ENCODE results near the gene SLC22A3. TPM values are rescaled to one million over a fixed set of nuclear protein-coding genes. Genes with fewer than 3 reads are reported as not detected.
"Not testable (repeated sequence)": the region's sequence is repeated elsewhere in the genome, so short reads cannot be mapped to it uniquely, and the experiment has no call there.

The SLC22A3 gene
- 0.18 TPM for total RNA-seq (ENCODE audit: unreplicated experiment)
- long read RNA-seq = 0 reads

GRCh38 chr6:160348223-160349019 lies at the start of gene SLC22A3:
SLC22A3 (plus strand) TSS chr6:160348378; CDS start chr6:160348420, 42 bp downstream.
- Mint-ChIP-seq H3K27me3 (ENCODE audit: unreplicated experiment) (peaks cover 17% of the 10 kb centered on the region), H3K4me1 (ENCODE audit: unreplicated experiment) (peaks cover 4% of the 10 kb centered on the region), H3K36me3 (ENCODE audit: low read depth, unreplicated experiment) (peaks cover 6% of the 10 kb centered on the region), H3K9me3 (ENCODE audit: unreplicated experiment) (no peaks in the 10 kb centered on the region), H3K27ac (ENCODE audit: unreplicated experiment) (no peak within 1 kb of the TSS), H3K4me3 (ENCODE audit: unreplicated experiment) (peak within 1 kb of the TSS; percentile 86)
- TF ChIP-seq CTCF (IDR thresholded peaks at IDR 0.05; ENCODE audit: unreplicated experiment) = no peak
- DNase-seq (ENCODE audit: low spot score) = peak; percentile 35

- H3K4me3 Mint-ChIP-seq (ENCODE audit: unreplicated experiment) = no peak overlapping the region
- H3K4me1 Mint-ChIP-seq (ENCODE audit: unreplicated experiment) = peaks cover 2% of the 10 kb centered on the region
- H3K9me3 Mint-ChIP-seq (ENCODE audit: unreplicated experiment) = no peaks in the 10 kb centered on the region
- no peak overlapping the region for H3K27ac Mint-ChIP-seq (ENCODE audit: unreplicated experiment)
- no peak for TF ChIP-seq CTCF (IDR thresholded peaks at IDR 0.05; ENCODE audit: unreplicated experiment)
- H3K36me3 Mint-ChIP-seq (ENCODE audit: low read depth, unreplicated experiment) = peaks cover 3% of the 10 kb centered on the region
- DNase-seq (ENCODE audit: low spot score) = no peak
- no peaks in the 10 kb centered on the region for H3K27me3 Mint-ChIP-seq (ENCODE audit: unreplicated experiment)
These were observed 48.6 kb upstream of the SLC22A3 start for GRCh38 chr6:160299559-160299958.

GRCh38 chr6:160300076-160300695 lies 48.0 kb upstream of the SLC22A3 start:
- no peak overlapping the region for H3K4me3 Mint-ChIP-seq (ENCODE audit: unreplicated experiment)
- H3K27me3 Mint-ChIP-seq (ENCODE audit: unreplicated experiment) = no peaks in the 10 kb centered on the region
- peaks cover 6% of the 10 kb centered on the region for H3K36me3 Mint-ChIP-seq (ENCODE audit: low read depth, unreplicated experiment)
- DNase-seq (ENCODE audit: low spot score) = no peak
- H3K9me3 Mint-ChIP-seq (ENCODE audit: unreplicated experiment) = no peaks in the 10 kb centered on the region
- H3K4me1 Mint-ChIP-seq (ENCODE audit: unreplicated experiment) = peaks cover 2% of the 10 kb centered on the region
- no peak overlapping the region for H3K27ac Mint-ChIP-seq (ENCODE audit: unreplicated experiment)
- TF ChIP-seq CTCF (IDR thresholded peaks at IDR 0.05; ENCODE audit: unreplicated experiment) = no peak

DNA sequence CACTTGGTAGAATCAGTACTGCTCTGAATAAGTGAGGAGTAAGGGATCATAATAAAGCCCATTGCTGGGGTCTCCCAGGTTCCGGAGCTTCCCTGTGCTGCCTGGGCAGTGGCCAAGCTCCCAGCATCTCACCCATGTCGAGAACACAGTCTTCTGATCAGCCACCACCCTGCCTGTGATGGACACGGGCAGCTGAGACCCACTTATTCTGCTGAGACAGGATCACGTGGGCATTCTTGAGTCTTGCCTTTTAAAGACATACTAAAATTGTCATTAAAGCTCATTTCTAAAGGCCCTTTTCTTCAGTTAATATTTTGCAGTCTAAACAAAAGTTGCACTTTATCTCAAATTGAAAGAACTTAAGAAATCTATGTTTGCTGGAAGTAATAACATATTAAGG lies 46.8 kb upstream of the SLC22A3 start:
- no peak overlapping the region for H3K27ac Mint-ChIP-seq (ENCODE audit: unreplicated experiment)
- H3K4me3 Mint-ChIP-seq (ENCODE audit: unreplicated experiment) = no peak overlapping the region
- no peak for TF ChIP-seq CTCF (IDR thresholded peaks at IDR 0.05; ENCODE audit: unreplicated experiment)
- no peak for DNase-seq (ENCODE audit: low spot score)
- H3K9me3 Mint-ChIP-seq (ENCODE audit: unreplicated experiment) = no peaks in the 10 kb centered on the region
- peaks cover 6% of the 10 kb centered on the region for H3K36me3 Mint-ChIP-seq (ENCODE audit: low read depth, unreplicated experiment)
- H3K27me3 Mint-ChIP-seq (ENCODE audit: unreplicated experiment) = no peaks in the 10 kb centered on the region
- peaks cover 2% of the 10 kb centered on the region for H3K4me1 Mint-ChIP-seq (ENCODE audit: unreplicated experiment)

DNA sequence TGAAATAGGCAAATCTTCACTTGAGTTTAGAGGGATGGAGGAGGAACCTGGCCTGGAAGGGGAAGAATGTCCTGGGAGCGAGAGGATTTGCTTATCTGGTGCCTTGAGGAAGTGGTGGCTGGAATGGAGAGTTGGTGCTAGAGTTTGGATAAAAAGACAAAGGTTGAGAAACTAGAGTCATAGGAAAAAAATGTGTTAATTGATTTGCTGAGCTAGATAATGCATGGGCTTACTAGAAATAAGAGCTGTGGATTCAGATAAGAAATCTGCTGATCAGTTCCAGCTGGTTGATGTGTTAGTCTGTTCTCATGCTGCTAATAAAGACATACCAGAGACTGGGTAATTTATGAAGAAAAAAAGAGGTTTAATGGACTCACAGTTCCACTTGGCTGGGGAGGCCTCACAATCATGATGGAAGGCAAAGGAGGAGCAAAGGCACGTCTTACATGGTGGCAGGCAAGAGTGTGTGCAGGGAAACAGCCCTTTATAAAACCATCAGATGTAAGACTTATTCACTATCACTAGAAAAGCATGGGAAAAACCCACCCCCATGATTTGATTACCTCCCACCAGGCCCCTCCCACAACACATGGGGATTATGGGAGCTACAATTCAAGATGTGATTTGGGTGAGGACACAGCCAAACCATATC lies 45.6 kb upstream of the SLC22A3 start:
- not testable (repeated sequence) for H3K4me1 Mint-ChIP-seq (ENCODE audit: unreplicated experiment); H3K36me3 Mint-ChIP-seq (ENCODE audit: low read depth, unreplicated experiment); H3K4me3 Mint-ChIP-seq (ENCODE audit: unreplicated experiment); H3K27me3 Mint-ChIP-seq (ENCODE audit: unreplicated experiment); DNase-seq (ENCODE audit: low spot score); H3K9me3 Mint-ChIP-seq (ENCODE audit: unreplicated experiment); H3K27ac Mint-ChIP-seq (ENCODE audit: unreplicated experiment)
